HepG2 (cell line): ENCODE results near the gene SUSD6.

ENCODE experiments used
- FOSL1 ChIP-seq: sonication (generic); formaldehyde crosslinking; IDR thresholded peaks from 2 replicates; pipeline ENCODE4 v1.9.0; 2021; ENCODE audit warnings: missing genetic modification reagents, borderline replicate concordance
- MED1 ChIP-seq: sonication (generic); formaldehyde crosslinking; IDR thresholded peaks from 2 replicates; pipeline ENCODE4 v1.4.0; 2020; ENCODE audit warnings: missing genetic modification reagents
- TF ChIP-seq, protein P1 (sequence below): sonication (generic); formaldehyde crosslinking; IDR thresholded peaks from 2 replicates; pipeline ENCODE4 v1.5.0; 2020; ENCODE audit warnings: mild to moderate bottlenecking, missing genetic modification reagents, moderate library complexity

GRCh38 chr14:69675877-69676416 lies 64.6 kb downstream of the SUSD6 start:
- no peak for TF ChIP-seq MED1 (CRISPR knock-in tag)
- TF ChIP-seq FOSL1 (CRISPR knock-in tag) = no peak
- TF ChIP-seq, protein P1, sequence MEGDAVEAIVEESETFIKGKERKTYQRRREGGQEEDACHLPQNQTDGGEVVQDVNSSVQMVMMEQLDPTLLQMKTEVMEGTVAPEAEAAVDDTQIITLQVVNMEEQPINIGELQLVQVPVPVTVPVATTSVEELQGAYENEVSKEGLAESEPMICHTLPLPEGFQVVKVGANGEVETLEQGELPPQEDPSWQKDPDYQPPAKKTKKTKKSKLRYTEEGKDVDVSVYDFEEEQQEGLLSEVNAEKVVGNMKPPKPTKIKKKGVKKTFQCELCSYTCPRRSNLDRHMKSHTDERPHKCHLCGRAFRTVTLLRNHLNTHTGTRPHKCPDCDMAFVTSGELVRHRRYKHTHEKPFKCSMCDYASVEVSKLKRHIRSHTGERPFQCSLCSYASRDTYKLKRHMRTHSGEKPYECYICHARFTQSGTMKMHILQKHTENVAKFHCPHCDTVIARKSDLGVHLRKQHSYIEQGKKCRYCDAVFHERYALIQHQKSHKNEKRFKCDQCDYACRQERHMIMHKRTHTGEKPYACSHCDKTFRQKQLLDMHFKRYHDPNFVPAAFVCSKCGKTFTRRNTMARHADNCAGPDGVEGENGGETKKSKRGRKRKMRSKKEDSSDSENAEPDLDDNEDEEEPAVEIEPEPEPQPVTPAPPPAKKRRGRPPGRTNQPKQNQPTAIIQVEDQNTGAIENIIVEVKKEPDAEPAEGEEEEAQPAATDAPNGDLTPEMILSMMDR (CRISPR knock-in tag) = no peak
